ENCODE measurements around the gene WASL.
"Not testable (repeated sequence)": the region's sequence is repeated elsewhere in the genome, so short reads cannot be mapped to it uniquely, and the experiment has no call there.

DNA sequence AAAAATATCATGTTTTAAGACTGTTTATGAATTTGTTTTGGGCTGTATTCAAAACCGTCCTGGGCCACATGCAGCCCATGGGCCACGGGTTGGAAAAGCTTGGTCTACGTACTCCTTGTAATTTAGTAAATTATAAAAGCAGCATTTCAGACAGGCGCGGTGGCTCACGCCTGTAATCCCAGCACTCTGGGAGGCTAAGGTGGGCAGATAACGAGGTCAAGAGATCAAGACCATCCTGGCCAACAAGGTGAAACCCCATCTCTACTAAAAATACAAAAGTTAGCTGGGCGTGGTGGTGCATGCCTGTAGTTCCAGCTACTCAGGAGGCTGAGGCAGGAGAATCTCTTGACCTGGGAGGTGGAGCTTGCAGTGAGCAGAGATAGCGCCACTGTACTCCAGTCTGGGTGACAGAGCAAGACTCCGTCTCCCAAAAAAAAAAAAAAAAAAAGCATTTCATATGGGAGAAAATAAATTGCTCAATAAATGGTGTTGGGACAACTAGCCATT lies 11.6 kb downstream of the WASL start:
- not testable (repeated sequence) for TF ChIP-seq POLR2A (IDR thresholded peaks at IDR 0.05)
- TF ChIP-seq, protein P1, sequence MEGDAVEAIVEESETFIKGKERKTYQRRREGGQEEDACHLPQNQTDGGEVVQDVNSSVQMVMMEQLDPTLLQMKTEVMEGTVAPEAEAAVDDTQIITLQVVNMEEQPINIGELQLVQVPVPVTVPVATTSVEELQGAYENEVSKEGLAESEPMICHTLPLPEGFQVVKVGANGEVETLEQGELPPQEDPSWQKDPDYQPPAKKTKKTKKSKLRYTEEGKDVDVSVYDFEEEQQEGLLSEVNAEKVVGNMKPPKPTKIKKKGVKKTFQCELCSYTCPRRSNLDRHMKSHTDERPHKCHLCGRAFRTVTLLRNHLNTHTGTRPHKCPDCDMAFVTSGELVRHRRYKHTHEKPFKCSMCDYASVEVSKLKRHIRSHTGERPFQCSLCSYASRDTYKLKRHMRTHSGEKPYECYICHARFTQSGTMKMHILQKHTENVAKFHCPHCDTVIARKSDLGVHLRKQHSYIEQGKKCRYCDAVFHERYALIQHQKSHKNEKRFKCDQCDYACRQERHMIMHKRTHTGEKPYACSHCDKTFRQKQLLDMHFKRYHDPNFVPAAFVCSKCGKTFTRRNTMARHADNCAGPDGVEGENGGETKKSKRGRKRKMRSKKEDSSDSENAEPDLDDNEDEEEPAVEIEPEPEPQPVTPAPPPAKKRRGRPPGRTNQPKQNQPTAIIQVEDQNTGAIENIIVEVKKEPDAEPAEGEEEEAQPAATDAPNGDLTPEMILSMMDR (IDR thresholded peaks at IDR 0.05), result not testable (repeated sequence)
